Bronchial epithelial cell (primary cell): ENCODE measurements around the gene GLI3. TPM values are rescaled to one million over a fixed set of nuclear protein-coding genes. Genes with fewer than 3 reads are reported as not detected.

Experiments used
- DNase-seq: peaks from one replicate; pipeline ENCODE4 v3.0.0-alpha.2; 2010; ENCODE audit warnings: low read depth
- FAIRE-seq: peaks from 2 replicates; lab custom pipeline; 2011; peaks lifted over from hg19 to GRCh38; lab: Jason Lieb, UNC
- H3K27me3 ChIP-seq: 2 replicates; pipeline ENCODE4 v1.5.1; 2011; ENCODE audit warnings: low read length; ENCODE audit not compliant: control insufficient read depth, insufficient read depth
- H3K36me3 ChIP-seq: 2 replicates; pipeline ENCODE4 v1.5.1; 2011; ENCODE audit warnings: low read length; ENCODE audit not compliant: control insufficient read depth, insufficient read depth
- H3K4me3 ChIP-seq: 2 replicates; pipeline ENCODE4 v1.5.1; 2011; ENCODE audit warnings: mild to moderate bottlenecking, low read depth, low read length, control low read depth
- total RNA-seq: library from RNA; depleted of rRNA; stranded (reverse); fragments of >200 nt; gene quantifications from 2 replicates; pipeline ENCODE4 v1.2.1, GENCODE V29; 2014
- TF ChIP-seq, protein P1 (sequence below): IDR thresholded peaks from 2 replicates; pipeline ENCODE4 v1.5.1; 2011; ENCODE audit warnings: mild to moderate bottlenecking, moderate library complexity, low read length, control low read depth, inconsistent platforms; ENCODE audit not compliant: insufficient read depth, severe bottlenecking

GLI3 gene
- total RNA-seq, 1 donor from 2014 or later: 1.3 TPM

DNA sequence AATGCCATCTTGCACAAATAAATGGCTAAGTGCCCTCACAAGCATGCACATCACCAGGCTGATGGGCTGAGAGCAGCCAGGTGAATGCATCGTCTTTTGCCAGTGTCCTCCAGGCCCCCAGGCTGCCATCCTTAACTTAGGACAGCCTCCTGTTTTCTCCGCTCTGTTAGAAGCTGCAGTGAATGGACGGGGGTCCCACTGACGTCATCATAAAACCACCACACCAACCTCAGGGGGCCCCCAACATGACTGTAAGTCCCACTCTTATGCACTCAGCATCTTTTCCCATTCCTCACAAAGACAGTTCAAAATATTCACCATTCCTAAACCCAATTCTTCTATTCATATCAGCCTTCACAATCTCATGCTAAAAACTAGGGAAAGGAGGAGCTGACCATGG is 34.4 kb downstream of the GLI3 start:
- FAIRE-seq: no peak
- H3K4me3 ChIP-seq: no peak overlapping the region
- TF ChIP-seq, protein P1, sequence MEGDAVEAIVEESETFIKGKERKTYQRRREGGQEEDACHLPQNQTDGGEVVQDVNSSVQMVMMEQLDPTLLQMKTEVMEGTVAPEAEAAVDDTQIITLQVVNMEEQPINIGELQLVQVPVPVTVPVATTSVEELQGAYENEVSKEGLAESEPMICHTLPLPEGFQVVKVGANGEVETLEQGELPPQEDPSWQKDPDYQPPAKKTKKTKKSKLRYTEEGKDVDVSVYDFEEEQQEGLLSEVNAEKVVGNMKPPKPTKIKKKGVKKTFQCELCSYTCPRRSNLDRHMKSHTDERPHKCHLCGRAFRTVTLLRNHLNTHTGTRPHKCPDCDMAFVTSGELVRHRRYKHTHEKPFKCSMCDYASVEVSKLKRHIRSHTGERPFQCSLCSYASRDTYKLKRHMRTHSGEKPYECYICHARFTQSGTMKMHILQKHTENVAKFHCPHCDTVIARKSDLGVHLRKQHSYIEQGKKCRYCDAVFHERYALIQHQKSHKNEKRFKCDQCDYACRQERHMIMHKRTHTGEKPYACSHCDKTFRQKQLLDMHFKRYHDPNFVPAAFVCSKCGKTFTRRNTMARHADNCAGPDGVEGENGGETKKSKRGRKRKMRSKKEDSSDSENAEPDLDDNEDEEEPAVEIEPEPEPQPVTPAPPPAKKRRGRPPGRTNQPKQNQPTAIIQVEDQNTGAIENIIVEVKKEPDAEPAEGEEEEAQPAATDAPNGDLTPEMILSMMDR: no peak

DNA sequence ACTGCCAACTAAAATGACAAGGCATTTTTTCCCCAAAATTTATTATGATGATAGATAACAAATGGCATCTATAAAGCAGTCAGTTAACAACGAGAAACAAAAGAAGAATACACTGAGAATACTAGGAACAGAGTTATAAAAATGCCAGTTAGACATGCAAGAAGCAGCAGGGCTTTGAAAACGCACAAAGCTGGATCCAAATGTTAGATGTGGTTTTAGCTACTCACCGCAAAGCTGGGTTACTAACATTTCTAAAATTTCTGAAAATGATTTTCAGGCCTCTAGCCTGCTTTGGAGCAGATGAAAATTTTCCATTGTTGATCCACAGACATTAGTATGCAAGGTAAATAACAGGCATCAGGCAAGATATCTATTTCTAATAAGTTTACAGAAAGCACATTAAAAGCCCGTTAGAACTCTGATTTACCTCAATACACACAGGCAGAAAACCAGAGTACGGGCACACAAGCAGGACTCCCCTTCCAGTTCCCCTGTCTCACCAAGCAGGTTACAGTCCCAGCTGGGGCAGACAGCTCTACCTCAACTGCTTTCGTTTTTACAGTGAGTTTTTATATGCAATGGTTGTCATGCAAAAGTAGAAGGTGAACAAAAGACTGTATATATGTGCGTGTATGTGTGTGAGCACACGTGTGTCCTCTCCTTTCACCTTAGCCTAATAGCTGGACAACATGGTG is 37.9 kb downstream of the GLI3 start:
- FAIRE-seq: no peak
- DNase-seq: no peak
- H3K27me3 ChIP-seq: no peaks in the 10 kb centered on the region
- TF ChIP-seq, protein P1: no peak
- no peak overlapping the region for H3K4me3 ChIP-seq
- no peaks in the 10 kb centered on the region for H3K36me3 ChIP-seq

More for the DNA sequence above, 34.4 kb downstream of the GLI3 start:
- DNase-seq: no peak
- Histone ChIP-seq H3K27me3 (no peaks in the 10 kb centered on the region), H3K36me3 (no peaks in the 10 kb centered on the region)

DNA sequence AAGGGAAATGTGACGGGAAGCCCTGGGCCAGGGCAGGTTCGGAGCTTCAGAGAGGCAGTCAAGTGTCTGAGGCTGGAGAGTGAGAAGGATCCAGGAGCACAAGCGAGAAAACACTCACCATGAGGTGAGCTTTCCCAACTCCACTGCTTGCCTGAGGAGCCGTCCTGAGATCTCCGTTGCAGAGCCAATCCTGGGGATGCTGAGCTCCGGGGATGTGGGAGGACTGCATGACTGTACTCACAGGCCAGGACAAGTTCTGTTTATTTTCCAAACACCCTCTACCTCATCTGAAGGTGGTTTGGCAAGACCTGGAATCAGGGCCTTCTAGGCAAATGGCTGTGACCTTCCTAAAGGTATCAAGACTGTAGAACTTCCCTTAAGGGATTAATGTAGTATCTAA is 38.7 kb downstream of the GLI3 start:
- peak; percentile 99 for DNase-seq
- H3K36me3 ChIP-seq: no peaks in the 10 kb centered on the region
- FAIRE-seq: peak; percentile 99
- TF ChIP-seq, protein P1: no peak
- no peak overlapping the region for H3K4me3 ChIP-seq
- H3K27me3 ChIP-seq: no peaks in the 10 kb centered on the region

DNA sequence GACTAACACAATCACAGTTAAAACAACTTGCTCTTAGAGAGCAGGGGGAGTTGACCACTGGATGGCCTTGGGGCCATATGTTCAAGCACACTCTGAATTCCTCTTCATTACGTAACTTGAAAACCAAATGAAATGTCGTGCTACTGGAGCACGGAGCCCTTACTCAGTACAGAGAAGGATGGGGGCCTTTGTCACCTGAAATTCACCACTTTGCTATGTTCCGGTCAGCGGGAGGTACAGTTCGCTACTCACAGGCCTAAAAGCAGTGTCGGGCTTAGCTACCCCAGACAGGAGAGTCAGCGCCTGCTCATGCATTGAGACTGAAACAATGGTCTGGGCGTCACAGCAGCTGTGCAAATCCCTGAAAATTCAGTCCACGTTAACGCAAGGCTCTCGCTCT is 39.6 kb downstream of the GLI3 start:
- TF ChIP-seq, protein P1: no peak
- Histone ChIP-seq H3K36me3 (no peaks in the 10 kb centered on the region), H3K27me3 (no peaks in the 10 kb centered on the region), H3K4me3 (no peak overlapping the region)
- FAIRE-seq: no peak
- DNase-seq: no peak

DNA sequence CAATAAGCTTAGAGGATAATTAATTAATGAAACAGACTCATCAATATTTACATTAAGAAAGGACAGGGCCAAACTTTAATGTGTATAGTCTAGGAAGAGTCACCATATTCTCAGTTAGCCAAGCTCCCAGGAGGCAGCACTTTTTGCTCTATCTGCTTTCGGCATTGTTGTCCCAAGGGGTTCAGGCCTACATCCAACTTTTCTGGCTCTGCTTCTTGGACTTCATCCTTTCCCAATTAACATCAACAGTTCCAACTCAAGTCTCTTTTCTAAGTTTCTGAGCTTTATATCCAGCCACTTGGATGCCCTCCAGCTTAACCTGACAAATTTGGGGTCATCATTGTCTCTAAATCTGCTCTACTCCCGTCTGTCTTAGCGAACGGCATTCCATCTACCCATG is 42.8 kb downstream of the GLI3 start:
- Histone ChIP-seq H3K27me3 (no peaks in the 10 kb centered on the region), H3K36me3 (no peaks in the 10 kb centered on the region), H3K4me3 (no peak overlapping the region)
- TF ChIP-seq, protein P1: no peak
- no peak for DNase-seq
- no peak for FAIRE-seq
